ENCODE measurements around the gene CYGB.

The CYGB gene

GRCh38 chr17:76501827-76502307 is 35.6 kb downstream of the CYGB start:
- in situ Hi-C loops (cut with MboI; ENCODE audit: low sequenced_read_pairs) = no loop called here

- in situ Hi-C loops (cut with MboI; ENCODE audit: low sequenced_read_pairs) = no loop called here
These were observed 36.3 kb downstream of the CYGB start, which contains the start of gene RHBDF2 for GRCh38 chr17:76501018-76501826. TSS of gene RHBDF2 (minus strand) at chr17:76501423. CDS start at chr17:76481524, 19,899 bp downstream.

- in situ Hi-C loops (cut with MboI; ENCODE audit: low sequenced_read_pairs) = no loop called here
These were observed 36.8 kb downstream of the CYGB start for GRCh38 chr17:76500747-76501017.

GRCh38 chr17:76500074-76500746 is 37.3 kb downstream of the CYGB start:
- in situ Hi-C loops (cut with MboI; ENCODE audit: low sequenced_read_pairs) = no loop called here

- in situ Hi-C loops (cut with MboI; ENCODE audit: low sequenced_read_pairs) = no loop called here
These were observed 38.2 kb downstream of the CYGB start for GRCh38 chr17:76499267-76499667.

- in situ Hi-C loops (cut with MboI; ENCODE audit: low sequenced_read_pairs) = no loop called here
These were observed 38.6 kb downstream of the CYGB start for GRCh38 chr17:76498876-76499251.

- in situ Hi-C loops (cut with MboI; ENCODE audit: low sequenced_read_pairs) = no loop called here
These were observed 39.3 kb downstream of the CYGB start for GRCh38 chr17:76497979-76498875.

- in situ Hi-C loops (cut with MboI; ENCODE audit: low sequenced_read_pairs) = no loop called here
These were observed 39.9 kb downstream of the CYGB start for GRCh38 chr17:76497699-76497978.

GRCh38 chr17:76496464-76496863 is 41.0 kb downstream of the CYGB start:
- in situ Hi-C loops (cut with MboI; ENCODE audit: low sequenced_read_pairs) = no loop called here

GRCh38 chr17:76495663-76496400 is 41.7 kb downstream of the CYGB start:
- in situ Hi-C loops (cut with MboI; ENCODE audit: low sequenced_read_pairs) = no loop called here

GRCh38 chr17:76493505-76494167 is 43.9 kb downstream of the CYGB start:
- in situ Hi-C loops (cut with MboI; ENCODE audit: low sequenced_read_pairs) = no loop called here

- in situ Hi-C loops (cut with MboI; ENCODE audit: low sequenced_read_pairs) = no loop called here
These were observed 44.5 kb downstream of the CYGB start for GRCh38 chr17:76492989-76493501.

- in situ Hi-C loops (cut with MboI; ENCODE audit: low sequenced_read_pairs) = no loop called here
These were observed 45.2 kb downstream of the CYGB start for GRCh38 chr17:76492123-76492988.

- in situ Hi-C loops (cut with MboI; ENCODE audit: low sequenced_read_pairs) = no loop called here
These were observed 46.0 kb downstream of the CYGB start for GRCh38 chr17:76491271-76492122.

- in situ Hi-C loops (cut with MboI; ENCODE audit: low sequenced_read_pairs) = no loop called here
These were observed 47.3 kb downstream of the CYGB start for GRCh38 chr17:76490112-76490710.

- in situ Hi-C loops (cut with MboI; ENCODE audit: low sequenced_read_pairs) = no loop called here
These were observed 49.9 kb downstream of the CYGB start for GRCh38 chr17:76487451-76488192.

GRCh38 chr17:76485569-76485968 is 51.9 kb downstream of the CYGB start:
- in situ Hi-C loops (cut with MboI; ENCODE audit: low sequenced_read_pairs) = no loop called here

Data from hTERT RPE-1 (cell line).